ENCODE measurements around the gene ATXN1. TPM values are rescaled to one million over a fixed set of nuclear protein-coding genes. Genes with fewer than 3 reads are reported as not detected.
A peak's percentile ranks its signal among the peaks of the same experiment; 100 is the strongest.
"Not testable (repeated sequence)": the region's sequence is repeated elsewhere in the genome, so short reads cannot be mapped to it uniquely, and the experiment has no call there.

Gene ATXN1
- total RNA-seq, 1 experiment from 2014 or later: 20.8 TPM

DNA sequence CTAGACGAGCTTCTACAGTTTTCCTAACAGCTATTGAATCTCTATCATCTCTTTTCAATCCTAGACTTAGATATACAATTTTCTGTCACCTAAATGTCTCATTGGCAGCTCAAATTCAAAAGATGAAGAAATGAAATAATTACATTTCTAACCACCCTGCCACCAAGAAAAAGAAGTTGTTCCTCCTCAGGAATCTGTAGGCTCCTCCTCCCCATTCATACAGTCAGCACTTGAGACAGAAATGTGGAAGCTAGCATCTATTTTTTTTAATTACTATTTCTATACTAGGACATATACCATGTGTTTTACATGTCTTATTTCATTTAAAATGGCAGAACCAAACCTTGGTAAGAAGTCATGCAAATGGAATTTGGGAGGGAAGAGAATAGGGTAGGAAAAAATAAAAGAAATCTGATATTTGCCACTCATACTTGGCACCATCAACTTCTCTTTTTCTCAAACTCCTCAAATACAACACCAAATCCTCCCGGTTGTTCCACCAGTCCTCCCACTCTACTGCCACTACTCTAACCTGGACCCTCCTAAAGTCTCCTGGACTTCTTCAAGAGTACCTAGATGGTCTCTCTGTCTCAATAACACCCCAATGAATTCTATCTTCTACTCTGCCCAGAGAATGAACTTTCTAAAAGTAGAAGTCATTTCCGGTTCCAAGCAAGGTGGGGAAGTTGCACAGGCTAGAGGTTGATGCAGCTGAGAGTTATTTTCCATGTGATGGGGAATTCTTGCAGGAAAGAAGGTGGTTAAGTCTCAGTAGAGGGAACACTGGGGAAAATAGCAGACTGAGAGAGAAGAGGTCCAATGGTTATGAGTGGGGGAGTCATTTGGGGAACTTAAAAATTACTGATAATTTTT is 54.1 kb downstream of the ATXN1 start:
- H3K27ac ChIP-seq: no peak overlapping the region
- H3K9me3 ChIP-seq (replicated peaks): no peaks in the 10 kb centered on the region
- no peaks in the 10 kb centered on the region for H3K27me3 ChIP-seq (replicated peaks)
- peaks cover 39% of the 10 kb centered on the region for H3K4me1 ChIP-seq (replicated peaks)
- H3K4me3 ChIP-seq: no peak overlapping the region
- DNase-seq (ENCODE audit: low read depth in 1 of 2, low spot score in 2 of 2): no peak
- no peaks in the 10 kb centered on the region for H3K36me3 ChIP-seq

DNA sequence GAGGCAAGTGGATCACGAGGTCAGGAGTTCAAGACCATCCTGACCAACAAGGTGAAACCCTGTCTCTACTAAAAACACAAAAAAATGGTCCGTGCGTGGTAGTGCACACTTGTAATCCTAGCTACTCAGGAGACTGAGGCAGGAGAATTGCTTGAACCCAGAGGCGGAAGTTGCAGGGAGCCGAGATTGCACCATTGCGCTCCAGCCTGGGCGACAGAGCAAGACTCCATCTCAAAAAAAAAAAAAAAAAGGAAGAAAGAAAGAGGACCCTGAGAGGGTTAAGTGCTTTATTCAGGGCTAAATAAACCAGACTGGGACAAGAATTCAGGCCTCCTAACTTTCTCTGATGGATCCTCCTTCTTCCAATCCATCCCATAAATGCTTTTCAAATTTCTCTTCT is 54.8 kb downstream of the ATXN1 start:
- H3K27me3 ChIP-seq (replicated peaks); H3K9me3 ChIP-seq (replicated peaks); DNase-seq (ENCODE audit: low read depth in 1 of 2, low spot score in 2 of 2); H3K4me3 ChIP-seq; H3K27ac ChIP-seq; H3K36me3 ChIP-seq: not testable (repeated sequence)
- peaks cover 32% of the 10 kb centered on the region for H3K4me1 ChIP-seq (replicated peaks)

DNA sequence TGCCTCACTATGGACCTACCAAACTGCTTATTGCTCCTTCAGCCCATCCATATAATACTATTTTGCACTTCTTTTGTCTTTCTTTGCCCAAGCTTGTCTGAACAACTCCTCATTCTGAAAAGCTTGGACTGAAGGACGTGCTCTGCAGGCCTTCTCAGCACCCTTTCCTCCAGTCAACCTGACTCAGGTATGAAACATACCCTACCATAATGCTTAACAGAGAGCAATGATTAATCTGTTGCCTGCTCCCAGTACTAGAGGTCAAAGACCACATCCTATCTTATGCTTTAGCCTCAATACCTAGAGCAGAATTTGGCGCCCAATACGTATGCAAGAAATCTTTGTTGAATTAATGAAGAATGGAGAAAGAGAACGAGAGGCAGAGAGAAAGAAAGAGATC is 55.2 kb downstream of the ATXN1 start:
- Histone ChIP-seq H3K4me1 (replicated peaks) (peaks cover 32% of the 10 kb centered on the region), H3K27me3 (replicated peaks) (no peaks in the 10 kb centered on the region), H3K9me3 (replicated peaks) (no peaks in the 10 kb centered on the region), H3K4me3 (no peak overlapping the region), H3K27ac (no peak overlapping the region), H3K36me3 (no peaks in the 10 kb centered on the region)
- no peak for DNase-seq (ENCODE audit: low read depth in 1 of 2, low spot score in 2 of 2)

DNA sequence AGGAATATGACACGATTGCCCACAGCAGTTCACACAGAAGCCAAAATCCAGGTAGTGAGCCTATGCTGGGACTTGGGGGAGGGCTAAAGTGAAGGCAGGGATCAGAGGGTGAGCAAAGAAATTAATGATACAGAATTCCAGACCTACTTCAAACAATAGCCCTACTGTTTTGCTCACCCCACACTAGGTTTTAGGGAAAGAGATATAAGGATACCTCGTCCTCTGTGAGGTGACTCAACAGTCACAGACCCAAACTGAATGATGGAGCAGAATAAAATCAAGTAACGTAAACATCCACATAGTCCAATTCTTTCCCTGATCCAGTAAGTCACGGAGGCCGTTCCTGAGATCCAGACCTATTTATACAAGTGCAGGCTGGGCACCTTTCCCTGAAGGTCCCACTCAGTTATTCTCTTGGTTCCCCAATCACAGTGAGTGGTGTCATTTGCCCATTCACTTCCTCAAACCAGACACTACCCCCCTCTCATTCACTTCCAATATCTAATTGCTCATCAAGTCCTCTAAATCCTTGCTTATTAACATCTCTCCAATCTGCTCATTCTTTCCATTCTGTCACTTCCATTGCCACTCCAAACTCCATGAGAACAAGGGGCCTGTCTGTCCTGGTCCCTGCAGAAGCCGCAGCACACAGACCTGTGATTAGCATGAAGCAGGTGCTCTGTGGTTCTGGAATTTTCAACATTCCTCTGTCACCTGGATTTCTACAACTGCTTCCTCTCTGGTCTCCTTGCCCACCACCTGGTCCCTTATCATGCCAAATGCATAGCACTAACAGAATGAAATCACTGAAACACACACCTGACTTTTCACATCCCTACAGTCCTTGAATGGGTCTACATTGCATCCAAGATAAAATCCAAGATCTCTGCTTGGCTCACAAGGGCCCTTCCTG is 55.9 kb downstream of the ATXN1 start:
- Histone ChIP-seq H3K36me3 (no peaks in the 10 kb centered on the region), H3K27ac (no peak overlapping the region; the same call in 1 of the 2 replicates), H3K4me3 (no peak overlapping the region), H3K9me3 (replicated peaks) (no peaks in the 10 kb centered on the region), H3K27me3 (replicated peaks) (no peaks in the 10 kb centered on the region), H3K4me1 (replicated peaks) (peaks cover 32% of the 10 kb centered on the region)
- no peak for DNase-seq (ENCODE audit: low read depth in 1 of 2, low spot score in 2 of 2)

DNA sequence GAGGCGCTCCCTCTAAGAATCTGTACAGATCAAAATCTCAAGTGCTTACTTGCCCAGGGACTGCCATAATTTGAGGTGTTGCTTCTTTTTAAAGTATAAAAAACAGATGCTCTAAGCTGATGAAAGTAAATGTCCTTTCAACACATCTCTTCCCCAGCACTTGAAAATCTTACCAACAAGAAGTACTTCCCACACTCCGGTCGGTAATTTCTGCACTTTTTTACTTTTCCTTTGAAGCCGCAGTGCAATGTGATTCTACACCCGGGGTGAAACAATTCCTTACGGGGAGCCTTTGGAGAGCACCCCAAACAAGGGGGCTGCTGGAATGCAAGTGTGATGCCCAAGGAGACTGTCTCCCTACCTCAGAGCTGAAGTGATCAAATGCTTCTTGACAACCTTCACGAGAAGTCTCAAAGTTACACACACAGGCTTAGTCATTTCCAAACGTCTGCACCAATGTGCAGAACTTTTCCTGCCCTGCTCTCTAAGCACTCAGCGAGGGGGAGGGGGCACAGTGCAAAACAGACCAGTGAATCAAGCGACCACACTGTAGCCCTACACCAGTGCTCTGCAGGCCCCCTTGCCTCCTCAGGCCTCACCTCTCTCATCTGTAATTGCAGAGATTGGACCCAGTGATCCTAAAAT is 56.7 kb downstream of the ATXN1 start:
- peak in 1 of 2 experiments; percentile 58 for DNase-seq (ENCODE audit: low read depth in 1 of 2, low spot score in 2 of 2)
- Histone ChIP-seq H3K27ac (no peak overlapping the region; the same call in 1 of the 2 replicates), H3K36me3 (no peaks in the 10 kb centered on the region), H3K4me3 (no peak overlapping the region), H3K27me3 (replicated peaks) (no peaks in the 10 kb centered on the region), H3K4me1 (replicated peaks) (peaks cover 34% of the 10 kb centered on the region), H3K9me3 (replicated peaks) (no peaks in the 10 kb centered on the region)

DNA sequence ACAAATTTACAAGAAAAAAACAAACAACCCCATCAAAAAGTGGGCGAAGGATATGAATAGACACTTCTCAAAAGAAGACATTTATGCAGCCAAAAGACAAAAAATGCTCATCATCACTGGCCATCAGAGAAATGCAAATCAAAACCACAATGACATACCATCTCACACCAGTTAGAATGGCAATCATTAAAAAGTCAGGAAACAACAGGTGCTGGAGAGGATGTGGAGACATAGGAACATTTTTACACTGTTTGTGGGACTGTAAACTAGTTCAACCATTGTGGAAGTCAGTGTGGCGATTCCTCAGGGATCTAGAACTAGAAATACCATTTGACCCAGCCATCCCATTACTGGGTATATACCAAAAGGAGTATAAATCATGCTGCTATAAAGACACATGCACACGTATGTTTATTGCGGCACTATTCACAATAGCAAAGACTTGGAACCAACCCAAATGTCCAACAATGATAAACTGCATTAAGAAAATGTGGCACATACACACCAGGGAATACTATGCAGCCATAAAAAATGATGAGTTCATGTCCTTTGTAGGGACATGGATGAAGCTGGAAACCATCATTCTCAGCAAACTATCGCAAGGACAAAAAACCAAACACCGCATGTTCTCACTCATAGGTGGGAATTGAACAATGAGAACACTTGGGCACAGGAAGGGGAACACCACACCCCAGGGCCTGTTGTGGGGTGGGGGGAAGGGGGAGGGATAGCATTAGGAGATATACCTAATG is 58.5 kb downstream of the ATXN1 start:
- peaks cover 51% of the 10 kb centered on the region for H3K4me1 ChIP-seq (replicated peaks)
- not testable (repeated sequence) for H3K9me3 ChIP-seq (replicated peaks); H3K36me3 ChIP-seq; H3K4me3 ChIP-seq; H3K27ac ChIP-seq; H3K27me3 ChIP-seq (replicated peaks); DNase-seq (ENCODE audit: low read depth in 1 of 2, low spot score in 2 of 2)

DNA sequence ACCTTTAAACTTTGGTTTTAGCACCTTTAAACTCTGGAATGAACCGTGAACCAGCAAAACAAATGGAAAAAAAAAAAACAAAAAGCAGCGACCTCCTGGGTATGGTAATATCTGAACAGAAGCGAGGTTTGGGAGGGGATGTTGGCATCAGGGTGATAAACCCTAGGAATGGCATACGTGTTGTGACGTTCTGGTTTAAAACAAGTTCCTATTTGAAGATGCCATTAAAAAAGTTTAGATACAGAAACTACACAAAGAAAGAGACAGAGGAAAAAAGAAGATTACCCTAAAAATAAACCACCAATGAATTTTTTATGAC is 60.4 kb downstream of the ATXN1 start:
- Histone ChIP-seq H3K4me3 (no peak overlapping the region), H3K4me1 (replicated peaks) (peaks cover 46% of the 10 kb centered on the region), H3K27ac (no peak overlapping the region), H3K36me3 (no peaks in the 10 kb centered on the region), H3K9me3 (replicated peaks) (no peaks in the 10 kb centered on the region), H3K27me3 (replicated peaks) (no peaks in the 10 kb centered on the region)
- DNase-seq (ENCODE audit: low read depth in 1 of 2, low spot score in 2 of 2): no peak

DNA sequence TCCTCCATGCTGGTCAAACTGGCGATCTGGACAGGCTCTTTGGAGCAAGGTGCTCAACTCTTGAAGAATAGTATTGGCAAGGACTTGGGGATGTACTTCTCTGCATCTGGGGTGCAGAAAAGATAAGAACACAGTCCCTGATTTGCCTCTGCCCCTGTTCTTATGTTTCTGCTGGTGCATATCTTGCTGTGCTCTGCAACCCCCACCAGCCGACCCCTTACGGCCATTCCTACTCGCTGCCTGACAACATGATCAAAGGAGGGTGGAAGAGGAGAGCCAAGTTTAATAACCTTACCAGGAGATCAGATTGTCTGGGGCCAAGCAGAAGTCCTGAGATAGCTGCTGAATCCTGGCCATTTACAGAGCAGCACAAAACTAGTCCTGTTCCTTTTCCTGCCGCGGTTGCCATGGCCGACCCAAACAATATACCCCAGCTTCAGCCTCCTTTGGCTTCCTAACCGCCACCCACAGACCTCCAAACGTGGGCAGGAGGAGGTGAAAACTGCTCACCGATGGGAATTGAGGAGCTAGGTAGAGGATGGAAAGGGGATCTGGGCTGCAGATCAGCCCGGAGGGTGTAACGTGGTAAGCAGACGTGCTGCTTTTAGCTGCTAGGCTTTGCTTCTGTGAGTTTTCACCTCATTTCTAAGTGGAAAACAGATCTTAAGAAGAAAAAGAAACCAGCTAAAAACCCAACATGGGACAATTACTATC is 60.9 kb downstream of the ATXN1 start:
- Histone ChIP-seq H3K27ac (no peak overlapping the region), H3K4me1 (replicated peaks) (peaks cover 41% of the 10 kb centered on the region), H3K4me3 (no peak overlapping the region)

DNA sequence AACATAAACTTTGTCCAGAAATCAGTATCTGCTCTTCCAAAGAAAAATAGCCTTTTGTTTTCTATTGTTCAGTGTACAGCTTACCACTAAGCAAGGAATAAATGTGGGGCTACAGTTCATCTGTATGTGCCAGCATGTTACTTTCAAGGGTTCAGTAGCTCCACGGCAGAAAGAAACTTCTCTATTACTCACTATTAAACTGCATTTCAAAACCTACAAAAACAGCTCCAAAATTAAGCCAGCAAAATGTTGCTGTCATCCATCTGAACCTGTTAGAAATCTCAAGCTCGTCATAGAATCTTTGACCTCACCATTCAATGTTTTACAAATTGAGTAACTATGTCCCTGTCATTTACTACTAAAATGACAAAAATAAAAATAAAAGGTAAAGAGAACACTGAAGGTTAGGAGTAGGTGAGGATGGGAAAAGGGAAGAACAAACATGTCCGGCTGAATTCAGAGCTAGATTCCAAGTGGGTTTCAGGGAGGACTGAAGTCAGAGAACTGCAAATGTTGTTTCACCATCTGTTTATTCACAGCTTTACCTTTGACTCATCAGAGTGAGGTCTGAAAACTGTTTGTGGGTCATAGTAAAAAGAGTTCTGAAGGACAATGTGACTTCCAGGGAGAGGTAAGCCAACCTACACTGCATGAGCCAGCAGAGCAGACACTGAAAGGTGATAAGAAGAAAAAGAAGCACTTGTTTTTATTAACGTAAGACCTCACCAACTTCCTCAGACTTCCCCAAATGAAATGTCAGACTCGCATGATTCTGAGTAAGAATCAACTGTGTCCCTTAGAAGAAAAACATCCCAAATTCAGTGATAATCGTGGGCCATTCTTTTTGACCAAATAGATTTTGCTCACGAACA is 62.0 kb downstream of the ATXN1 start:
- H3K27ac ChIP-seq: no peak overlapping the region
- no peaks in the 10 kb centered on the region for H3K36me3 ChIP-seq
- no peaks in the 10 kb centered on the region for H3K27me3 ChIP-seq (replicated peaks)
- peaks cover 29% of the 10 kb centered on the region for H3K4me1 ChIP-seq (replicated peaks)
- DNase-seq (ENCODE audit: low read depth in 1 of 2, low spot score in 2 of 2): no peak
- no peak overlapping the region for H3K4me3 ChIP-seq
- H3K9me3 ChIP-seq (replicated peaks): no peaks in the 10 kb centered on the region

More for the DNA sequence above, 60.9 kb downstream of the ATXN1 start:
- no peak for DNase-seq (ENCODE audit: low read depth in 1 of 2, low spot score in 2 of 2)
- no peaks in the 10 kb centered on the region for H3K36me3 ChIP-seq
- no peaks in the 10 kb centered on the region for H3K27me3 ChIP-seq (replicated peaks)
- H3K9me3 ChIP-seq (replicated peaks): no peaks in the 10 kb centered on the region

DNA sequence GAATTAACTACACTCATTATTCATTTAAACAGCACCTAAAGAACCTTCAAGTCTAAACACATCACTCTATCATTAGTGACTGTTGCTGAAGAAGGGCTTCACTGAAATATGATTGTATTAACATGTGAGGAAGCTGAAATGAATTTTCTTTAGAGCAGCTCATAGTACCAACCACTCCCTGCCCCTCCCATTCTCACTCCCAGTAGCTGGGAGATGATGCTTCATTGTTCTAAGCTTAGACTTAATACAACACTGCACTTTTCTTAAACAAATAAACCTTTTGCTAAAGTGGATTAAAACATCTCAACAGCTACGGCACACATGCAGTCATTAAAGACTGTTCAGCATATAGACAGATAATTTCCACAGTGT is 63.1 kb downstream of the ATXN1 start:
- Histone ChIP-seq H3K36me3 (no peaks in the 10 kb centered on the region), H3K9me3 (replicated peaks) (no peaks in the 10 kb centered on the region), H3K4me1 (replicated peaks) (peaks cover 23% of the 10 kb centered on the region), H3K4me3 (no peak overlapping the region), H3K27me3 (replicated peaks) (no peaks in the 10 kb centered on the region), H3K27ac (no peak overlapping the region)
- no peak for DNase-seq (ENCODE audit: low read depth in 1 of 2, low spot score in 2 of 2)

DNA sequence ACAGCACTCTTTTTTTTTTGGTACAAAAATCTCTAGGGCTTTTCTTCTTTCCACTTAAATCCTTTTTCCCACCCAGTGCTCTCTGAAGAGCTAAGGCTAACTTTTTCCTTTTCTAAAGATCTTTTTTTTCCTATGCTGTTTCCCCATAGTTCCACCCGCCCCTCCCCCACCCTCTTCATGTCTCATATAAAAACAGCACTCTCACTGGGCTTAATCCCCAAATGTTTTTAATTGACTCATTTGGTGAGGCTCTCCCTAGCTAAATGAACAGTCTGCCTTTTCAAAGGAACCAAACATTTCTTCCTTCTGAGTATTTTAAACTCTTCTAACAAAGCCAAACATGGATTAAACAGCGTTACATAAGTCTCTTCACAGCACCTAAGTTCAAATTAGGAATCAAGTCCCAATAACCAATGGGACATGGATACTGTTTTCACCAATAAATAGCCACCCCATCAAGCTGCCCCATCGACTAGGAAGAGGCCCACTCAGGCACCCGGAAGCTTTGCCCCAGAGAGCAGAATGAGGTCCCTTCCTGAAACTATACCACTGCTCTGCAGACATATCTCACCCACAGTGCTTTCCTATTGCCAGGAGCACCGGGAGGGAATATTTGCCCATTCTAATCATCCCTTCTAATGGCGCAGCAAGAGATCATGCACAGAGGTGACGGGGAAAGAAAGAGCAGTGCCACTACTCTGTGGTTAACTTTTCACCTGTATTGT is 63.7 kb downstream of the ATXN1 start:
- no peak for DNase-seq (ENCODE audit: low read depth in 1 of 2, low spot score in 2 of 2)
- no peak overlapping the region for H3K27ac ChIP-seq
- H3K9me3 ChIP-seq (replicated peaks): no peaks in the 10 kb centered on the region
- H3K36me3 ChIP-seq: no peaks in the 10 kb centered on the region
- no peak overlapping the region for H3K4me3 ChIP-seq
- H3K4me1 ChIP-seq (replicated peaks): peaks cover 23% of the 10 kb centered on the region
- H3K27me3 ChIP-seq (replicated peaks): no peaks in the 10 kb centered on the region

DNA sequence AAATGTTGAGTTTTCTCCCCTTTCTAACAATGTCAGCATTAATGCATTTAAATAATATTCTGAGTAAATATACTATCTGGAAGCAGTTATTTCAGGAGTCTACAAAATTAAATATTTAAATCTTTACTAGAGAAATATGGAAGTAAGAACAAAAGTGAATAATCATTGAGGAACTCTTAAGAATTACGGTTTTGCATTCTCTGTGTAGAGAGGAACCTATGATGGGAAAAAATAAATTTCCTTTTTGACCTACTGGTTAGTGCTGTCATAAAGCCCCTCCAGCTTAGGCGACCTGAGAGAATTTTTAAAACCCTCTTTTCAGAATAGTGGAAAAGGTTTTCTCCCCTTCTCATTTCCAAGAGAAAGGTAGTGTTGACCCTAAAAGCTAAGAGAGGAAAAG is 64.8 kb downstream of the ATXN1 start:
- H3K36me3 ChIP-seq: no peaks in the 10 kb centered on the region
- H3K4me1 ChIP-seq (replicated peaks): peaks cover 23% of the 10 kb centered on the region
- H3K4me3 ChIP-seq: no peak overlapping the region
- no peak for DNase-seq (ENCODE audit: low read depth in 1 of 2, low spot score in 2 of 2)
- H3K27me3 ChIP-seq (replicated peaks): no peaks in the 10 kb centered on the region
- H3K27ac ChIP-seq: no peak overlapping the region
- H3K9me3 ChIP-seq (replicated peaks): no peaks in the 10 kb centered on the region

Measured in SJSA1 (cell line).